GM18507 (cell line): Measurements from ENCODE around the gene GSPT1.
"Not testable (repeated sequence)": the region's sequence is repeated elsewhere in the genome, so short reads cannot be mapped to it uniquely, and the experiment has no call there.

Experiments used
- DNase-seq: peaks from one replicate; pipeline ENCODE4 v3.0.0; 2011; ENCODE audit warnings: low read depth; ENCODE audit not compliant: insufficient read length; ENCODE audit errors: extremely low spot score
- FAIRE-seq: peaks from 2 replicates; lab custom pipeline; 2011; peaks lifted over from hg19 to GRCh38; lab: Jason Lieb, UNC

Gene GSPT1

DNA sequence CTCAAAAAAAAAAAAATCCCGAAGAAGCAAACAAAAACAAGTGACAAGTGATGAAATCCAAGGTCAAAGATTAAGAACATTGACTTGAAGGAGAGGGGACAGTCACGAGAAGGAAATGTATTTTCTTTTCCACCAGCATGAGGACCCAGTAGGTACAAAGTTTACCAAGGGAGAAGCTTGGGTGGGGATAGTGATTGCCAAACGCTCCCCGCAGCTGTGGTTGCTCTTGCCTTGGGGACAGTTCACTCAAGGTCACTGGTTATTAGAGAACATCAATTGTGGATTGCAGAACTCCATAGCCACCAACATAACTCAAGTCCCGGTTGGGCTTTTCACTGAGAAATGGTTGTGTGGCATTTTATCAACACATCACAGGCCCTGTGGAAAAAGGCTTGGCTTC is 91.4 kb downstream of the GSPT1 start:
- no peak for DNase-seq
- no peak for FAIRE-seq

DNA sequence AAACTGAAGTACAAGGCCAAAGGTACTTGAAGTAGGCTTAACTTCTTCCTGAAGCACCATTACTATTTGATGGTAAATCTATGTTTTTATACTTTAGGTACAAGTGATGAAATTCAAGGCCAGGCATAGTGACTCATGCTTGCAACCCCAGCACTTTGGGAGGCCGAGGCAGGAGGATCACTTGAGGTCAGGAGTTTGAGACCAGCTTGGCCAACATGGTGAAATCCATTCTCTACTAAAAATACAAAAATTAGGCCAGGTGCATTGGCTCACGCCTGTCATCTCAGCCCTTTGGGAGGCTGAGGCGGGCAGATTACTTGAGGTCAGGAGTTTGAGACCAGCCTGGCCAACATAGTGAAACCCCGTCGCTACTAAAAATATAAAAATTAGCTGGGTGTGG is 92.1 kb downstream of the GSPT1 start:
- not testable (repeated sequence) for DNase-seq, FAIRE-seq

DNA sequence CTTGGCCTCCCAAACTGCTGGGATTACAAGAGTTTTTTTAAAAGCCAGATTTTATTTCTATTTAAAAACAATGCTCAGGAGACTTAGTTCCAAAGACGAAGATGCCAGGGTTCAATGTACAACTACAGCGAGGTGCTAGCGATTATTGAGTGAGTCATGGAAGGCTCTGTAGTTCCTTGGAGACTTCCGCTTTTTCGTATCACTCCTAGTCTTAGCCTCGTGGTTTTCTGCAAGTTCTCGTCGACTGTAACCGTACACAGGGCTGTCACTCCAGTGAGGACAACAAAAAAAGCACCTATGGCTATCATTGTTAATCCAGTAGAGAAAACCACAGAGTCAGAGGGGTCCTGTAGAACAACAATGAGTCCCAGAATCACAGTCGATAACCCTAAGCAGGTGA is 96.0 kb downstream of the GSPT1 start:
- DNase-seq (no peak), FAIRE-seq (no peak)

DNA sequence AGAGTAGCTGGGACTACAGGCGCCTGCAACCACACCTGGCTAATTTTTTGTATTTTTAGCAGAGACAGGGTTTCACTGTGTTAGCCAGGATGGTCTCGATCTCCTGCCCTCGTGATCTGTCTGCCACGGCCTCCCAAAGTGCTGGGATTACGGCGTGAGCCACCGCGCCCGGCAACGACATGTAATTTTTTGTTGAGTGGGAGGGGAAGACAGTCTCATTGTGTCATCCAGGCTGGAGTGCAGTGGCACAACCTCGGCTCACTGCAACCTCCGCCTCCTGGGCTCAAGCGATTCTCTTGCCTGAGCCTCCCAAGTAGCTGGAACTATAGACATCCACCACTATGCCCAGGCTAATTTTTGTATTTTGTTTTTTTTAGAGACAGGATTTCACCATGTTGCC is 96.8 kb downstream of the GSPT1 start:
- DNase-seq, FAIRE-seq: not testable (repeated sequence)
